Parathyroid adenoma (tissue), 2 donors: ENCODE results near the gene TMEM263.
A peak's percentile ranks its signal among the peaks of the same experiment; 100 is the strongest.
"Not testable (repeated sequence)": the region's sequence is repeated elsewhere in the genome, so short reads cannot be mapped to it uniquely, and the experiment has no call there.

ENCODE experiments used
- H2AFZ ChIP-seq: fragments of 300-600 bp; sonication (generic); one replicate; pipeline ENCODE4 v1.7.0; 2017; ENCODE audit warnings: antibody characterized with exemption, mild to moderate bottlenecking
- H3K27ac ChIP-seq: fragments of 300-600 bp; sonication (generic); one replicate; pipeline ENCODE4 v1.7.0; 2017
- H3K27me3 ChIP-seq: fragments of 300-600 bp; sonication (generic); one replicate; pipeline ENCODE4 v1.7.0; 2017; ENCODE audit warnings: low read length; ENCODE audit not compliant: control insufficient read depth, insufficient read depth
- H3K36me3 ChIP-seq: fragments of 300-600 bp; sonication (generic); one replicate; pipeline ENCODE4 v1.7.0; 2017; ENCODE audit warnings: low read length; ENCODE audit not compliant: control insufficient read depth, insufficient read depth
- H3K4me1 ChIP-seq: fragments of 300-600 bp; sonication (generic); one replicate; pipeline ENCODE4 v1.7.0; 2017; ENCODE audit warnings: control low read depth
- H3K4me2 ChIP-seq: fragments of 300-600 bp; sonication (generic); one replicate; pipeline ENCODE4 v1.7.0; 2017; ENCODE audit warnings: low read length
- H3K4me3 ChIP-seq: fragments of 300-600 bp; sonication (generic); one replicate; pipeline ENCODE4 v1.7.0; 2017; ENCODE audit warnings: low read depth, low read length
- H3K79me2 ChIP-seq: fragments of 300-600 bp; sonication (generic); one replicate; pipeline ENCODE4 v1.7.0; 2017; ENCODE audit warnings: control low read depth
- H3K9ac ChIP-seq: fragments of 300-600 bp; sonication (generic); one replicate; pipeline ENCODE4 v1.7.0; 2017; ENCODE audit warnings: mild to moderate bottlenecking
- H3K9me3 ChIP-seq: fragments of 300-600 bp; sonication (generic); one replicate; pipeline ENCODE4 v1.7.0; 2017; ENCODE audit warnings: low read length; ENCODE audit not compliant: control insufficient read depth
- CTCF ChIP-seq: fragments of 300-600 bp; sonication (generic); IDR thresholded peaks from one replicate; pipeline ENCODE4 v1.7.0; 2017; ENCODE audit warnings: antibody characterized with exemption, mild to moderate bottlenecking
- donor health status: primary hyperparathyroidism.

TMEM263 gene

GRCh38 chr12:106987846-106988245 is 32.1 kb downstream of the TMEM263 start:
- Histone ChIP-seq H3K27me3 (no peaks in the 10 kb centered on the region), H3K36me3 (no peaks in the 10 kb centered on the region), H3K27ac (no peak overlapping the region), H3K4me2 (peak overlapping the region; percentile 68), H3K4me1 (peaks cover 15% of the 10 kb centered on the region), H3K9me3 (no peaks in the 10 kb centered on the region), H3K4me3 (peak overlapping the region; percentile 90), H3K9ac (no peak overlapping the region), H3K79me2 (no peaks in the 10 kb centered on the region), H2AFZ (peak overlapping the region; percentile 91)
- no peak for TF ChIP-seq CTCF

- Histone ChIP-seq H3K27ac (no peak overlapping the region), H3K4me1 (no peaks in the 10 kb centered on the region), H3K9ac (no peak overlapping the region), H3K27me3 (no peaks in the 10 kb centered on the region), H3K4me2 (no peak overlapping the region), H3K9me3 (no peaks in the 10 kb centered on the region), H3K79me2 (no peaks in the 10 kb centered on the region), H2AFZ (no peak overlapping the region), H3K4me3 (no peak overlapping the region), H3K36me3 (no peaks in the 10 kb centered on the region)
- no peak for TF ChIP-seq CTCF
Observed at GRCh38 chr12:106994579-106995220, 39.0 kb downstream of the TMEM263 start.

- not testable (repeated sequence) for H3K79me2 ChIP-seq, H3K36me3 ChIP-seq, H3K4me3 ChIP-seq, H3K4me2 ChIP-seq, H3K9ac ChIP-seq, H3K27me3 ChIP-seq, H3K4me1 ChIP-seq, H2AFZ ChIP-seq, H3K9me3 ChIP-seq, H3K27ac ChIP-seq
Observed at GRCh38 chr12:106996102-106996501, 40.4 kb downstream of the TMEM263 start.

GRCh38 chr12:106997916-106998315 is 42.2 kb downstream of the TMEM263 start:
- no peaks in the 10 kb centered on the region for H3K36me3 ChIP-seq

GRCh38 chr12:106999446-106999845 is 43.7 kb downstream of the TMEM263 start:
- Histone ChIP-seq H3K79me2 (no peaks in the 10 kb centered on the region), H3K27me3 (no peaks in the 10 kb centered on the region), H3K9me3 (no peaks in the 10 kb centered on the region), H3K4me1 (no peaks in the 10 kb centered on the region), H3K27ac (no peak overlapping the region), H2AFZ (no peak overlapping the region), H3K9ac (no peak overlapping the region), H3K36me3 (no peaks in the 10 kb centered on the region), H3K4me2 (no peak overlapping the region), H3K4me3 (no peak overlapping the region)
- TF ChIP-seq CTCF = no peak

More at GRCh38 chr12:106997916-106998315, 42.2 kb downstream of the TMEM263 start:
- H3K4me3 ChIP-seq = no peak overlapping the region
- H2AFZ ChIP-seq = no peak overlapping the region
- TF ChIP-seq CTCF = no peak
- H3K79me2 ChIP-seq = no peaks in the 10 kb centered on the region
- H3K4me2 ChIP-seq = no peak overlapping the region
- H3K27me3 ChIP-seq = no peaks in the 10 kb centered on the region
- no peaks in the 10 kb centered on the region for H3K9me3 ChIP-seq
- H3K4me1 ChIP-seq = no peaks in the 10 kb centered on the region
- no peak overlapping the region for H3K9ac ChIP-seq
- no peak overlapping the region for H3K27ac ChIP-seq

- H3K27me3 ChIP-seq, H3K79me2 ChIP-seq, H2AFZ ChIP-seq, H3K36me3 ChIP-seq, H3K4me2 ChIP-seq, H3K4me1 ChIP-seq, H3K4me3 ChIP-seq, H3K9me3 ChIP-seq, H3K27ac ChIP-seq, H3K9ac ChIP-seq: not testable (repeated sequence)
Observed at GRCh38 chr12:107002665-107003064, 47.0 kb downstream of the TMEM263 start.
